GM18502 (cell line): ENCODE measurements around the gene MEIOB.

Experiments
- ATAC-seq: cut with Tn5 transposase; IDR thresholded peaks from one replicate; pipeline ENCODE4 v1.9.1; 2021; ENCODE audit warnings: mild to moderate bottlenecking; ENCODE audit not compliant: unreplicated experiment, poor library complexity

MEIOB gene

GRCh38 chr16:1832838-1833454 is 39.0 kb downstream of the MEIOB start:
- ATAC-seq: no peak

- ATAC-seq: no peak
Measured at GRCh38 chr16:1831186-1832075, 40.5 kb downstream of the MEIOB start.

- no peak for ATAC-seq
Measured at GRCh38 chr16:1830213-1830612, 41.8 kb downstream of the MEIOB start.

- no peak for ATAC-seq
Measured at GRCh38 chr16:1828645-1829410, 43.1 kb downstream of the MEIOB start.

GRCh38 chr16:1826691-1827573 is 45.0 kb downstream of the MEIOB start, which contains the start of the genes FAHD1 and HAGH:
FAHD1 (plus strand) TSS chr16:1827206; CDS start chr16:1827239, 33 bp downstream.
HAGH (minus strand) TSS chr16:1826825; CDS start chr16:1826787, 38 bp downstream.
- peak; percentile 85 for ATAC-seq

GRCh38 chr16:1825864-1826690 is 45.9 kb downstream of the MEIOB start:
- ATAC-seq: peak; percentile 48

- no peak for ATAC-seq
Measured at GRCh38 chr16:1825381-1825863, 46.5 kb downstream of the MEIOB start.

- ATAC-seq: no peak
Measured at GRCh38 chr16:1823821-1824220, 48.1 kb downstream of the MEIOB start.

- ATAC-seq: no peak
Measured at GRCh38 chr16:1822801-1823200, 49.2 kb downstream of the MEIOB start.

- ATAC-seq: no peak
Measured at GRCh38 chr16:1821861-1822611, 49.9 kb downstream of the MEIOB start.

GRCh38 chr16:1820946-1821290 is 51.0 kb downstream of the MEIOB start:
- ATAC-seq: no peak

- no peak for ATAC-seq
Measured at GRCh38 chr16:1820096-1820945, 51.6 kb downstream of the MEIOB start.

GRCh38 chr16:1819611-1820010 is 52.4 kb downstream of the MEIOB start:
- no peak for ATAC-seq

- ATAC-seq: no peak
Measured at GRCh38 chr16:1818873-1819525, 53.0 kb downstream of the MEIOB start.

GRCh38 chr16:1818204-1818872 is 53.6 kb downstream of the MEIOB start:
- no peak for ATAC-seq

GRCh38 chr16:1817716-1818115 is 54.2 kb downstream of the MEIOB start:
- ATAC-seq: no peak
